Naive thymus-derived CD4-positive, alpha-beta T cell (primary cell): Measurements from ENCODE around the gene EIF4EBP2. TPM values are rescaled to one million over a fixed set of nuclear protein-coding genes. Genes with fewer than 3 reads are reported as not detected.

ENCODE experiments used
- ATAC-seq: fragments of 150-1000 bp; cut with Tn5 transposase; 2 replicates; pipeline ENCODE4 v1.10.0; 2021; ENCODE audit warnings: mild to moderate bottlenecking, moderate library complexity
- CTCF ChIA-PET: fragments of 350-600 bp; sonication (Branson Sonifier 250); formaldehyde crosslinking; loops from one replicate; lab custom pipeline; 2021; ENCODE audit warnings: antibody characterized with exemption; lab: Charles Lee
- POLR2A ChIA-PET: fragments of 350-600 bp; sonication (Branson Sonifier 250); formaldehyde crosslinking; loops from one replicate; lab custom pipeline; 2021; ENCODE audit warnings: antibody characterized with exemption, inconsistent platforms; lab: Charles Lee
- DNase-seq, 9 donors: peaks; one replicate each; pipeline versions ENCODE4 v3.0.0 to v3.0.0-alpha.2; 2020 to 2022; ENCODE audit warnings: mixed read lengths in 1 of 9
- H3K27ac ChIP-seq: one replicate; pipeline ENCODE4 v1.7.0; 2013; ENCODE audit warnings: mild to moderate bottlenecking, low read depth, low read length, moderate library complexity
- H3K27me3 ChIP-seq, 2 donors: one replicate each; pipeline ENCODE4 v1.7.0; 2013; ENCODE audit warnings: low read length in 2 of 2, mild to moderate bottlenecking in 2 of 2, moderate library complexity in 2 of 2; ENCODE audit not compliant: control insufficient read depth in 2 of 2, insufficient read depth in 2 of 2
- H3K36me3 ChIP-seq, 3 experiments: 1 replicate in 2 of 3; 2 replicates in 1 of 3; pipeline ENCODE4 v1.7.0; 2013; ENCODE audit warnings: low read length in 3 of 3, mild to moderate bottlenecking in 3 of 3, moderate library complexity in 1 of 3; ENCODE audit not compliant: insufficient read depth in 3 of 3, control insufficient read depth in 2 of 3
- H3K4me1 ChIP-seq, 2 donors: one replicate each; pipeline ENCODE4 v1.7.0; 2013; ENCODE audit warnings: low read length in 2 of 2, mild to moderate bottlenecking in 2 of 2, moderate library complexity in 1 of 2; ENCODE audit not compliant: control insufficient read depth in 2 of 2, insufficient read depth in 2 of 2
- H3K4me3 ChIP-seq: 2 replicates; pipeline ENCODE4 v1.7.0; 2013; ENCODE audit warnings: mild to moderate bottlenecking, low read length
- H3K9me3 ChIP-seq, 3 experiments: 1 replicate in 2 of 3; 2 replicates in 1 of 3; pipeline ENCODE4 v1.7.0; 2013; ENCODE audit warnings: low read length in 3 of 3; ENCODE audit not compliant: control insufficient read depth in 2 of 3
- H3K27ac Mint-ChIP-seq, 9 donors: one replicate each; pipeline ENCODE4 v1.8.0; 2020 to 2022; ENCODE audit warnings: mixed read lengths in 9 of 9, mild to moderate bottlenecking in 8 of 9, moderate library complexity in 5 of 9, inconsistent platforms in 2 of 9
- H3K27me3 Mint-ChIP-seq, 5 donors: one replicate each; pipeline ENCODE4 v1.8.0; 2021 to 2022; ENCODE audit warnings: mixed read lengths in 5 of 5, mild to moderate bottlenecking in 1 of 5
- H3K36me3 Mint-ChIP-seq, 5 donors: one replicate each; pipeline ENCODE4 v1.8.0; 2020 to 2022; ENCODE audit warnings: mixed read lengths in 5 of 5, mild to moderate bottlenecking in 3 of 5, inconsistent platforms in 1 of 5
- H3K4me1 Mint-ChIP-seq, 7 donors: one replicate each; pipeline ENCODE4 v1.8.0; 2020 to 2022; ENCODE audit warnings: mixed read lengths in 7 of 7, mild to moderate bottlenecking in 3 of 7, inconsistent platforms in 1 of 7
- H3K4me3 Mint-ChIP-seq, 10 donors: one replicate each; pipeline ENCODE4 v1.8.0; 2020 to 2022; ENCODE audit warnings: mild to moderate bottlenecking in 10 of 10, mixed read lengths in 10 of 10, moderate library complexity in 6 of 10, inconsistent platforms in 2 of 10
- H3K9me3 Mint-ChIP-seq, 11 donors: one replicate each; pipeline ENCODE4 v1.8.0; 2020 to 2022; ENCODE audit warnings: mixed read lengths in 11 of 11, mild to moderate bottlenecking in 4 of 11, inconsistent platforms in 1 of 11, moderate library complexity in 1 of 11
- intact Hi-C, 2 donors: fragments of 100-400 bp; cut with micrococcal nuclease; formaldehyde crosslinking; loops; one replicate each; pipeline ENCODE4 v1.15.1; 2023
- polyA plus RNA-seq, 2 donors: library from polyadenylated mRNA; unstranded; fragments of 300-500 nt; fragmentation: Illumina TruSeq; gene quantifications; one replicate each; pipeline ENCODE4 v1.2.3, GENCODE V29; 2021
- total RNA-seq, 6 experiments: library from RNA in 5 of 6; stranded (reverse) in 5 of 6; gene quantifications; 1 replicate in 5 of 6; 2 replicates in 1 of 6; pipeline ENCODE4 v1.2.3 and lab custom pipeline; 2021 to 2026

The EIF4EBP2 gene
- total and polyA plus RNA-seq, 7 experiments from 2014 or later, result 33.5 to 54.3 (median 47.8) TPM

- Mint-ChIP-seq H3K4me3 (no peak overlapping the region), H3K4me1 (peaks cover 18 to 33% (median 29%) of the 10 kb centered on the region in 7 donors), H3K36me3 (peaks cover 15 to 50% (median 30%) of the 10 kb centered on the region in 5 donors), H3K9me3 (peaks cover 0 to 2% (median 0%) of the 10 kb centered on the region in 11 donors), H3K27ac (peak overlapping the region in 7 of 9 donors; percentile 5 to 83 (median 34)), H3K27me3 (no peaks in the 10 kb centered on the region)
- intact Hi-C loops, result loop anchor here in 1 of 2 donors (2.0 kb wide), 1 partner anchor 14 kb away; the partner anchor contains the start of gene EIF4EBP2
- H3K4me3 ChIP-seq, result no peak overlapping the region
- POLR2A ChIA-PET, result interaction anchor here (0.7 to 2.2 kb wide), 3 partner anchors 12 to 1354 kb away, joined by 3 to 12 read pairs (median 4); partner anchors contain the start of gene EIF4EBP2
- no peak for DNase-seq
- CTCF ChIA-PET, result no interaction called here
- H3K27me3 ChIP-seq, result no peaks in the 10 kb centered on the region
- H3K36me3 ChIP-seq, result peaks cover 7 to 43% (median 13%) of the 10 kb centered on the region in 3 experiments
- H3K27ac ChIP-seq, result no peak overlapping the region
- H3K4me1 ChIP-seq, result no peaks in the 10 kb centered on the region
- ATAC-seq, result no peak
- no peaks in the 10 kb centered on the region for H3K9me3 ChIP-seq
Measured at GRCh38 chr10:70418713-70419112, 14.8 kb downstream of the EIF4EBP2 start.

GRCh38 chr10:70424320-70424719 is 20.4 kb downstream of the EIF4EBP2 start:
- H3K27ac Mint-ChIP-seq, result peak overlapping the region in 5 of 9 donors; percentile 6 to 83 (median 28)
- H3K27me3 Mint-ChIP-seq, result no peaks in the 10 kb centered on the region

GRCh38 chr10:70425096-70425495 is 21.2 kb downstream of the EIF4EBP2 start:
- H3K27me3 ChIP-seq, result no peaks in the 10 kb centered on the region
- Mint-ChIP-seq H3K27ac (peak overlapping the region in 3 of 9 donors; percentile 43 to 69 (median 62)), H3K27me3 (no peaks in the 10 kb centered on the region), H3K9me3 (no peaks in the 10 kb centered on the region), H3K36me3 (peaks cover 18 to 47% (median 24%) of the 10 kb centered on the region in 5 donors), H3K4me1 (peaks cover 0 to 7% (median 2%) of the 10 kb centered on the region in 7 donors), H3K4me3 (no peak overlapping the region)
- no peak overlapping the region for H3K4me3 ChIP-seq
- H3K27ac ChIP-seq, result no peak overlapping the region
- intact Hi-C loops, result no loop called here
- ChIA-PET POLR2A (interaction anchor here (1.1 to 1.5 kb wide), 2 partner anchors 20 kb away, joined by 7 read pairs; no protein-coding TSS in a partner anchor), CTCF (no interaction called here)
- no peaks in the 10 kb centered on the region for H3K9me3 ChIP-seq
- ATAC-seq (no peak), DNase-seq (no peak)
- H3K4me1 ChIP-seq, result no peaks in the 10 kb centered on the region
- H3K36me3 ChIP-seq, result peaks cover 12 to 57% (median 26%) of the 10 kb centered on the region in 3 experiments

More at GRCh38 chr10:70424320-70424719, 20.4 kb downstream of the EIF4EBP2 start:
- DNase-seq, result no peak
- POLR2A ChIA-PET, result interaction anchor here (1.5 kb wide), 1 partner anchor 19 kb away, joined by 7 read pairs; no protein-coding TSS in a partner anchor
- Mint-ChIP-seq H3K4me1 (peaks cover 0 to 7% (median 3%) of the 10 kb centered on the region in 7 donors), H3K36me3 (peaks cover 17 to 54% (median 31%) of the 10 kb centered on the region in 5 donors), H3K9me3 (no peaks in the 10 kb centered on the region), H3K4me3 (no peak overlapping the region)
- H3K9me3 ChIP-seq, result no peaks in the 10 kb centered on the region
- intact Hi-C loops, result no loop called here
- H3K4me3 ChIP-seq, result no peak overlapping the region
- CTCF ChIA-PET, result no interaction called here
- H3K36me3 ChIP-seq, result peaks cover 12 to 63% (median 26%) of the 10 kb centered on the region in 3 experiments
- H3K27me3 ChIP-seq, result no peaks in the 10 kb centered on the region
- H3K4me1 ChIP-seq, result no peaks in the 10 kb centered on the region
- no peak for ATAC-seq
- no peak overlapping the region for H3K27ac ChIP-seq

GRCh38 chr10:70426823-70427222 is 22.9 kb downstream of the EIF4EBP2 start:
- peaks cover 2 to 19% (median 9%) of the 10 kb centered on the region in 7 donors for H3K4me1 Mint-ChIP-seq
- no peaks in the 10 kb centered on the region for H3K27me3 Mint-ChIP-seq
- Histone ChIP-seq H3K27ac (no peak overlapping the region), H3K4me1 (peaks cover 0 to 3% of the 10 kb centered on the region in 2 donors), H3K27me3 (no peaks in the 10 kb centered on the region), H3K4me3 (no peak overlapping the region), H3K9me3 (no peaks in the 10 kb centered on the region), H3K36me3 (peaks cover 8 to 40% (median 25%) of the 10 kb centered on the region in 3 experiments)
- no peak for ATAC-seq
- POLR2A ChIA-PET, result interaction anchor here (0.6 to 2.4 kb wide), 4 partner anchors 21 to 39 kb away, joined by 3 to 7 read pairs (median 3); partner anchors contain the start of gene EIF4EBP2
- no peak for DNase-seq
- H3K36me3 Mint-ChIP-seq, result peaks cover 16 to 38% (median 24%) of the 10 kb centered on the region in 5 donors
- CTCF ChIA-PET, result no interaction called here
- H3K9me3 Mint-ChIP-seq, result no peaks in the 10 kb centered on the region
- H3K4me3 Mint-ChIP-seq, result no peak overlapping the region
- intact Hi-C loops, result no loop called here
- peak overlapping the region in 3 of 9 donors; percentile 20 to 51 (median 46) for H3K27ac Mint-ChIP-seq

- H3K9me3 ChIP-seq, result no peaks in the 10 kb centered on the region
- H3K27me3 ChIP-seq, result no peaks in the 10 kb centered on the region
- DNase-seq, result no peak
- H3K4me3 ChIP-seq, result no peak overlapping the region
- Mint-ChIP-seq H3K9me3 (no peaks in the 10 kb centered on the region), H3K27ac (peak overlapping the region in 7 of 9 donors; percentile 30 to 97 (median 76)), H3K36me3 (peaks cover 0 to 12% (median 4%) of the 10 kb centered on the region in 5 donors), H3K27me3 (no peaks in the 10 kb centered on the region), H3K4me1 (peaks cover 11 to 39% (median 35%) of the 10 kb centered on the region in 7 donors), H3K4me3 (no peak overlapping the region)
- CTCF ChIA-PET, result interaction anchor here (0.5 kb wide), 1 partner anchor 250 kb away, joined by 3 read pairs; no protein-coding TSS in a partner anchor
- no peak for ATAC-seq
- H3K36me3 ChIP-seq, result peaks cover 0 to 3% (median under 1%) of the 10 kb centered on the region in 3 experiments
- POLR2A ChIA-PET, result interaction anchor here (0.6 to 2.3 kb wide), 4 partner anchors 18 to 1830 kb away, joined by 3 to 9 read pairs (median 3); partner anchors contain the start of gene EIF4EBP2
- no peak overlapping the region for H3K27ac ChIP-seq
- intact Hi-C loops, result no loop called here
- H3K4me1 ChIP-seq, result peaks cover 0 to 18% of the 10 kb centered on the region in 2 donors
Measured at GRCh38 chr10:70430493-70431445, 26.8 kb downstream of the EIF4EBP2 start.

GRCh38 chr10:70432101-70432500 is 28.2 kb downstream of the EIF4EBP2 start:
- H3K27ac ChIP-seq, result peak overlapping the region; percentile 64
- peaks cover 0 to 18% of the 10 kb centered on the region in 2 donors for H3K4me1 ChIP-seq
- POLR2A ChIA-PET, result interaction anchor here (2.3 kb wide), 1 partner anchor 28 kb away, joined by 9 read pairs; the partner anchor contains the start of gene EIF4EBP2
- peak overlapping the region; percentile 77 to 87 (median 82) for H3K4me3 Mint-ChIP-seq
- no peaks in the 10 kb centered on the region for H3K9me3 Mint-ChIP-seq
- H3K36me3 Mint-ChIP-seq, result peaks cover 0 to 12% (median 4%) of the 10 kb centered on the region in 5 donors
- H3K27ac Mint-ChIP-seq, result peak overlapping the region; percentile 55 to 97 (median 85)
- CTCF ChIA-PET, result no interaction called here
- no peaks in the 10 kb centered on the region for H3K27me3 ChIP-seq
- H3K4me3 ChIP-seq, result no peak overlapping the region
- no peak for DNase-seq
- H3K27me3 Mint-ChIP-seq, result peaks cover 0 to 6% (median 0%) of the 10 kb centered on the region in 5 donors
- ATAC-seq, result no peak
- no peaks in the 10 kb centered on the region for H3K9me3 ChIP-seq
- intact Hi-C loops, result loop anchor here in 1 of 2 donors (2.0 kb wide), 1 partner anchor 27 kb away; the partner anchor contains the start of gene EIF4EBP2
- H3K36me3 ChIP-seq, result no peaks in the 10 kb centered on the region
- H3K4me1 Mint-ChIP-seq, result peaks cover 11 to 39% (median 35%) of the 10 kb centered on the region in 7 donors
